HepG2 (cell line): ENCODE results near the gene MBD2. TPM values are rescaled to one million over a fixed set of nuclear protein-coding genes. Genes with fewer than 3 reads are reported as not detected.
A peak's percentile ranks its signal among the peaks of the same experiment; 100 is the strongest.

ENCODE experiments used
- FOXK2 ChIP-seq: fragments of 450-650 bp; IDR thresholded peaks from 2 replicates; pipeline ENCODE4 v1.6.1; 2016
- FOXO1 ChIP-seq: sonication (generic); formaldehyde crosslinking; IDR thresholded peaks from 2 replicates; pipeline ENCODE4 v1.4.0; 2020; ENCODE audit warnings: missing genetic modification reagents
- HHEX ChIP-seq: IDR thresholded peaks from 2 replicates; pipeline ENCODE4 v1.6.1; 2016; ENCODE audit warnings: control low read depth
- KDM4B ChIP-seq: sonication (generic); formaldehyde crosslinking; IDR thresholded peaks from 2 replicates; pipeline ENCODE4 v1.4.0; 2020; ENCODE audit warnings: missing genetic modification reagents
- KLF11 ChIP-seq: IDR thresholded peaks from 2 replicates; pipeline ENCODE4 v1.6.1; 2016; ENCODE audit warnings: missing compliant biosample characterization
- NKX3-1 ChIP-seq: sonication (generic); formaldehyde crosslinking; IDR thresholded peaks from 2 replicates; pipeline ENCODE4 v1.5.0; 2020; ENCODE audit warnings: missing genetic modification reagents
- PLRG1 ChIP-seq: fragments of 450-650 bp; conservative IDR thresholded peaks from 2 replicates; pipeline ENCODE4 v1.6.1; 2016
- POLR2AphosphoS5 ChIP-seq: IDR thresholded peaks from 2 replicates; pipeline ENCODE4 v1.6.1; 2012; ENCODE audit warnings: low read depth, low read length
- SIN3A ChIP-seq: IDR thresholded peaks from 2 replicates; pipeline ENCODE4 v1.6.1; 2011; ENCODE audit warnings: low read depth, mild to moderate bottlenecking, control low read depth, low read length, borderline replicate concordance
- TEAD3 ChIP-seq: optimal IDR thresholded peaks from 2 replicates; pipeline ENCODE3; 2016; ENCODE audit warnings: borderline replicate concordance
- U2AF1 ChIP-seq: fragments of 200-400 bp; formaldehyde crosslinking; optimal IDR thresholded peaks from 2 replicates; pipeline ENCODE3; 2017; ENCODE audit warnings: mild to moderate bottlenecking, low read depth, low read length
- ZBTB7A ChIP-seq: sonication (generic); formaldehyde crosslinking; IDR thresholded peaks from 2 replicates; pipeline ENCODE4 v1.8.0; 2022; ENCODE audit warnings: mild to moderate bottlenecking, missing genetic modification reagents
- ZFAT ChIP-seq: sonication (generic); formaldehyde crosslinking; conservative IDR thresholded peaks from 2 replicates; pipeline ENCODE4 v1.8.1; 2023; ENCODE audit warnings: missing genetic modification reagents, inconsistent platforms
- ZMYM4 ChIP-seq: sonication (generic); formaldehyde crosslinking; IDR thresholded peaks from 2 replicates; pipeline ENCODE4 v1.8.1; 2023; ENCODE audit warnings: mild to moderate bottlenecking, missing genetic modification reagents
- ZNF557 ChIP-seq: sonication (generic); formaldehyde crosslinking; IDR thresholded peaks from 2 replicates; pipeline ENCODE4 v1.4.0; 2020; ENCODE audit warnings: missing genetic modification reagents
- ZNF616 ChIP-seq: sonication (generic); formaldehyde crosslinking; IDR thresholded peaks from 2 replicates; pipeline ENCODE4 v1.5.0; 2020; ENCODE audit warnings: low read depth, mild to moderate bottlenecking, missing genetic modification reagents
- ZNF674 ChIP-seq: sonication (generic); formaldehyde crosslinking; IDR thresholded peaks from 2 replicates; pipeline ENCODE4 v1.5.0; 2020; ENCODE audit warnings: low read depth, mild to moderate bottlenecking, missing genetic modification reagents
- polyA plus RNA-seq, 8 experiments: library from polyadenylated mRNA; depleted of rRNA in 3 of 8; stranded (reverse) in 7 of 8; unstranded in 1 of 8; fragments of >200 nt; fragmentation: Illumina TruSeq in 4 of 8; extraction: Trizol in 4 of 8; gene quantifications; 2 replicates each; pipeline versions ENCODE4 v1.2.1 to v1.2.3, GENCODE V29; 2011 to 2016; ENCODE audit warnings: low read depth in 4 of 8, missing spikeins in 1 of 8, mixed read lengths in 1 of 8; ENCODE audit not compliant: insufficient read depth in 1 of 8
- total RNA-seq, 5 experiments: library from RNA; depleted of rRNA; stranded (reverse); fragments of >200 nt; fragmentation: Illumina TruSeq; extraction: Trizol; gene quantifications; 2 replicates each; pipeline ENCODE4 v1.2.3, GENCODE V29; 2016; ENCODE audit warnings: low read depth in 1 of 5
- TF ChIP-seq, protein P1 (sequence below): sonication (generic); formaldehyde crosslinking; conservative IDR thresholded peaks from 2 replicates; pipeline ENCODE4 v1.8.0; 2022; ENCODE audit warnings: low read depth, missing genetic modification reagents
- TF ChIP-seq, protein P2 (sequence below): IDR thresholded peaks from 2 replicates; pipeline ENCODE4 v1.6.1; 2016; ENCODE audit warnings: mild to moderate bottlenecking, missing biosample characterization, missing genetic modification reagents
- TF ChIP-seq, protein P3 (sequence below): sonication (generic); formaldehyde crosslinking; IDR thresholded peaks from 2 replicates; pipeline ENCODE4 v1.5.1; 2020; ENCODE audit warnings: mild to moderate bottlenecking, missing genetic modification reagents, borderline replicate concordance
- TF ChIP-seq, protein P4 (sequence below): IDR thresholded peaks from 2 replicates; pipeline ENCODE4 v1.6.1; 2012; ENCODE audit warnings: low read depth, low read length, improper control_type of control experiment

MBD2 gene
- total and polyA plus RNA-seq, 2 of the 13 experiments (the other 11 are each of a cell fraction or from before 2014, with no cell fraction given) = 19.1 to 38.5 TPM

DNA sequence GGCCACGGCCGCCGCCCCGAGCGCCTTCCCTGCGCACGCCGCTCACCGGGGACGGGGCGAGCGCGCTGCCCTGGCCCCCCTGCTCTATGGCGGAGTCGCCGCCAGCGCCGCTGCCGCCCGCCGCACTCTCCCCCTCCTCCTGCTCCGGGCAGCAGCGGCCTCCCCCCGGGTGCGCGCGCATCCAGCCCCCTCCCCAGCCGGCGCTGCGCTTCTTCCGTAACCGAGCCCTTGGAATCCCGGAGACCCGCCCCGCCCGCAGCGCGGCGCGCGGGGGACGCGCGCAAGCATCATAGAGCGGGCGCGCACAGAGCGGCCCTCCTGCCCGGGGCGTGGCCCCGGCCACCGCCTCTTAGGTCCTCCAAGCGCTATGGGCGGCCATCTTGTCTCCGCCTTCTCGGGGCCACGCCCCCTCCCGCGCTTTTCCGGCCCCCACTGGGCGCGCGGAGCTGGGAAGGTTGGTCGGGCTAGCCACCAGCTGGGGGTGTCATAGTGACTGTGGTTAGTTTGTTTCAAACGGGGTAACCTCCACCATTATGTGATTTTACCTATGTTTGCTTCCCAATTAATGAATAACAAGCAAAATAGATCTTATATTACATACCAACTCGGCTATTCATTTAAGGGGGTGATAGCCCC, at the start of gene MBD2 (continued):
- TF ChIP-seq ZMYM4 (CRISPR knock-in tag) = peak; percentile 93
- no peak for TF ChIP-seq HHEX (CRISPR knock-in tag)
- TF ChIP-seq FOXO1 = no peak; the same call in 1 of the 2 replicates
- TF ChIP-seq U2AF1 = no peak
- no peak for TF ChIP-seq NKX3-1 (CRISPR knock-in tag)
- 0 out of 2 replicates have a peak, but pooled peaks have one; percentile 27 for TF ChIP-seq ZBTB7A (CRISPR knock-in tag)
- TF ChIP-seq, protein P1, sequence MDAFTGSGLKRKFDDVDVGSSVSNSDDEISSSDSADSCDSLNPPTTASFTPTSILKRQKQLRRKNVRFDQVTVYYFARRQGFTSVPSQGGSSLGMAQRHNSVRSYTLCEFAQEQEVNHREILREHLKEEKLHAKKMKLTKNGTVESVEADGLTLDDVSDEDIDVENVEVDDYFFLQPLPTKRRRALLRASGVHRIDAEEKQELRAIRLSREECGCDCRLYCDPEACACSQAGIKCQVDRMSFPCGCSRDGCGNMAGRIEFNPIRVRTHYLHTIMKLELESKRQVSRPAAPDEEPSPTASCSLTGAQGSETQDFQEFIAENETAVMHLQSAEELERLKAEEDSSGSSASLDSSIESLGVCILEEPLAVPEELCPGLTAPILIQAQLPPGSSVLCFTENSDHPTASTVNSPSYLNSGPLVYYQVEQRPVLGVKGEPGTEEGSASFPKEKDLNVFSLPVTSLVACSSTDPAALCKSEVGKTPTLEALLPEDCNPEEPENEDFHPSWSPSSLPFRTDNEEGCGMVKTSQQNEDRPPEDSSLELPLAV (CRISPR knock-in tag) = no peak
- peak; percentile 49; the same call in 1 of the 2 replicates for TF ChIP-seq SIN3A
- peak; percentile 60 for TF ChIP-seq TEAD3
- TF ChIP-seq ZFAT (CRISPR knock-in tag) = no peak
- no peak for TF ChIP-seq FOXK2
- TF ChIP-seq ZNF557 (CRISPR knock-in tag) = no peak
- TF ChIP-seq ZNF616 (CRISPR knock-in tag) = no peak
- TF ChIP-seq, protein P2, sequence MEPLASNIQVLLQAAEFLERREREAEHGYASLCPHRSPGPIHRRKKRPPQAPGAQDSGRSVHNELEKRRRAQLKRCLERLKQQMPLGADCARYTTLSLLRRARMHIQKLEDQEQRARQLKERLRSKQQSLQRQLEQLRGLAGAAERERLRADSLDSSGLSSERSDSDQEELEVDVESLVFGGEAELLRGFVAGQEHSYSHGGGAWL (CRISPR knock-in tag) = no peak
- TF ChIP-seq, protein P3, sequence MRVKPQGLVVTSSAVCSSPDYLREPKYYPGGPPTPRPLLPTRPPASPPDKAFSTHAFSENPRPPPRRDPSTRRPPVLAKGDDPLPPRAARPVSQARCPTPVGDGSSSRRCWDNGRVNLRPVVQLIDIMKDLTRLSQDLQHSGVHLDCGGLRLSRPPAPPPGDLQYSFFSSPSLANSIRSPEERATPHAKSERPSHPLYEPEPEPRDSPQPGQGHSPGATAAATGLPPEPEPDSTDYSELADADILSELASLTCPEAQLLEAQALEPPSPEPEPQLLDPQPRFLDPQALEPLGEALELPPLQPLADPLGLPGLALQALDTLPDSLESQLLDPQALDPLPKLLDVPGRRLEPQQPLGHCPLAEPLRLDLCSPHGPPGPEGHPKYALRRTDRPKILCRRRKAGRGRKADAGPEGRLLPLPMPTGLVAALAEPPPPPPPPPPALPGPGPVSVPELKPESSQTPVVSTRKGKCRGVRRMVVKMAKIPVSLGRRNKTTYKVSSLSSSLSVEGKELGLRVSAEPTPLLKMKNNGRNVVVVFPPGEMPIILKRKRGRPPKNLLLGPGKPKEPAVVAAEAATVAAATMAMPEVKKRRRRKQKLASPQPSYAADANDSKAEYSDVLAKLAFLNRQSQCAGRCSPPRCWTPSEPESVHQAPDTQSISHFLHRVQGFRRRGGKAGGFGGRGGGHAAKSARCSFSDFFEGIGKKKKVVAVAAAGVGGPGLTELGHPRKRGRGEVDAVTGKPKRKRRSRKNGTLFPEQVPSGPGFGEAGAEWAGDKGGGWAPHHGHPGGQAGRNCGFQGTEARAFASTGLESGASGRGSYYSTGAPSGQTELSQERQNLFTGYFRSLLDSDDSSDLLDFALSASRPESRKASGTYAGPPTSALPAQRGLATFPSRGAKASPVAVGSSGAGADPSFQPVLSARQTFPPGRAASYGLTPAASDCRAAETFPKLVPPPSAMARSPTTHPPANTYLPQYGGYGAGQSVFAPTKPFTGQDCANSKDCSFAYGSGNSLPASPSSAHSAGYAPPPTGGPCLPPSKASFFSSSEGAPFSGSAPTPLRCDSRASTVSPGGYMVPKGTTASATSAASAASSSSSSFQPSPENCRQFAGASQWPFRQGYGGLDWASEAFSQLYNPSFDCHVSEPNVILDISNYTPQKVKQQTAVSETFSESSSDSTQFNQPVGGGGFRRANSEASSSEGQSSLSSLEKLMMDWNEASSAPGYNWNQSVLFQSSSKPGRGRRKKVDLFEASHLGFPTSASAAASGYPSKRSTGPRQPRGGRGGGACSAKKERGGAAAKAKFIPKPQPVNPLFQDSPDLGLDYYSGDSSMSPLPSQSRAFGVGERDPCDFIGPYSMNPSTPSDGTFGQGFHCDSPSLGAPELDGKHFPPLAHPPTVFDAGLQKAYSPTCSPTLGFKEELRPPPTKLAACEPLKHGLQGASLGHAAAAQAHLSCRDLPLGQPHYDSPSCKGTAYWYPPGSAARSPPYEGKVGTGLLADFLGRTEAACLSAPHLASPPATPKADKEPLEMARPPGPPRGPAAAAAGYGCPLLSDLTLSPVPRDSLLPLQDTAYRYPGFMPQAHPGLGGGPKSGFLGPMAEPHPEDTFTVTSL (CRISPR knock-in tag) = no peak
- no peak for TF ChIP-seq ZNF674 (CRISPR knock-in tag)
- no peak for TF ChIP-seq KDM4B
- TF ChIP-seq, protein P4, sequence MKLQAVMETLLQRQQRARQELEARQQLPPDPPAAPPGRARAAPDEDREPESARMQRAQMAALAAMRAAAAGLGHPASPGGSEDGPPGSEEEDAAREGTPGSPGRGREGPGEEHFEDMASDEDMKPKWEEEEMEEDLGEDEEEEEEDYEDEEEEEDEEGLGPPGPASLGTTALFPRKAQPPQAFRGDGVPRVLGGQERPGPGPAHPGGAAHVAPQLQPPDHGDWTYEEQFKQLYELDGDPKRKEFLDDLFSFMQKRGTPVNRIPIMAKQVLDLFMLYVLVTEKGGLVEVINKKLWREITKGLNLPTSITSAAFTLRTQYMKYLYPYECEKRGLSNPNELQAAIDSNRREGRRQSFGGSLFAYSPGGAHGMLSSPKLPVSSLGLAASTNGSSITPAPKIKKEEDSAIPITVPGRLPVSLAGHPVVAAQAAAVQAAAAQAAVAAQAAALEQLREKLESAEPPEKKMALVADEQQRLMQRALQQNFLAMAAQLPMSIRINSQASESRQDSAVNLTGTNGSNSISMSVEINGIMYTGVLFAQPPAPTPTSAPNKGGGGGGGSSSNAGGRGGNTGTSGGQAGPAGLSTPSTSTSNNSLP = no peak
- peak; percentile 55; the same call in 1 of the 2 replicates for TF ChIP-seq POLR2AphosphoS5
- TF ChIP-seq KLF11 (CRISPR knock-in tag) = no peak
- no peak for TF ChIP-seq PLRG1
